Fibroblast of peridontal ligament (primary cell): ENCODE results near the gene TBCB.
"Not testable (repeated sequence)": the region's sequence is repeated elsewhere in the genome, so short reads cannot be mapped to it uniquely, and the experiment has no call there.

Experiments
- DNase-seq: peaks from one replicate; pipeline ENCODE4 v3.0.0-alpha.2; 2010; ENCODE audit errors: extremely low read depth

TBCB gene, protein sequence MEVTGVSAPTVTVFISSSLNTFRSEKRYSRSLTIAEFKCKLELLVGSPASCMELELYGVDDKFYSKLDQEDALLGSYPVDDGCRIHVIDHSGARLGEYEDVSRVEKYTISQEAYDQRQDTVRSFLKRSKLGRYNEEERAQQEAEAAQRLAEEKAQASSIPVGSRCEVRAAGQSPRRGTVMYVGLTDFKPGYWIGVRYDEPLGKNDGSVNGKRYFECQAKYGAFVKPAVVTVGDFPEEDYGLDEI

GRCh38 chr19:36115453-36116343 lies at the start of gene TBCB:
Gene TBCB, plus strand, starts transcription at chr19:36115468. Its CDS starts 93 bp downstream, at chr19:36115561.
- peak; percentile 29 for DNase-seq

- DNase-seq: no peak
Observed at GRCh38 chr19:36067681-36068080, 47.6 kb upstream of the TBCB start.

DNA sequence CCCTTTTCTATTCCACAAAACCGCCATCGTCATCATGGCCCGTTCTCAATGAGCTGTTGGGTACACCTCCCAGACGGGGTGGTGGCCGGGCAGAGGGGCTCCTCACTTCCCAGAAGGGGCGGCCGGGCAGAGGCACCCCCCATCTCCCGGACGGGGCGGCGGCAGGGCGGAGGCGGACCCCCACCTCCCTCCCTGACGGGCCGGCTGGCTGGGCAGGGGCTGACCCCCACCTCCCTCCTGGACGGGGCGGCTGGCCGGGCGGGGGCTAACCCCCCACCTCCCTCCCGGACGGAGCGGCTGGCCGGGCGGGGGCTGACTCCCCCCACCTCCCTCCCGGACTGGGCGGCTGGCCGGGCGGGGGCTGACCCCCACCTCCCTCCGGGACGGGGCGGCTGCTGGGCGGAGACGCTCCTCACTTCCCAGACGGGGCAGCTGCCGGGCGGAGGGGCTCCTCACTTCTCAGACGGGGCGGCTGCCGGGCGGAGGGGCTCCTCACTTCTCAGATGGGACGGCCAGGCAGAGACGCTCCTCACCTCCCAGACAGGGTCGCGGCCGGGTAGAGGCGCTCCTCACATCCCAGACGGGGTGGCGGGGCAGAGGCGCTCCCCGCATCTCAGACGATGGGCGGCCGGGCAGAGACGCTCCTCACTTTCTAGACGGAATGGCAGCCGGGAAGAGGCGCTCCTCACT lies 46.3 kb upstream of the TBCB start:
- not testable (repeated sequence) for DNase-seq

- no peak for DNase-seq
Observed at GRCh38 chr19:36072081-36072480, 43.2 kb upstream of the TBCB start.

DNA sequence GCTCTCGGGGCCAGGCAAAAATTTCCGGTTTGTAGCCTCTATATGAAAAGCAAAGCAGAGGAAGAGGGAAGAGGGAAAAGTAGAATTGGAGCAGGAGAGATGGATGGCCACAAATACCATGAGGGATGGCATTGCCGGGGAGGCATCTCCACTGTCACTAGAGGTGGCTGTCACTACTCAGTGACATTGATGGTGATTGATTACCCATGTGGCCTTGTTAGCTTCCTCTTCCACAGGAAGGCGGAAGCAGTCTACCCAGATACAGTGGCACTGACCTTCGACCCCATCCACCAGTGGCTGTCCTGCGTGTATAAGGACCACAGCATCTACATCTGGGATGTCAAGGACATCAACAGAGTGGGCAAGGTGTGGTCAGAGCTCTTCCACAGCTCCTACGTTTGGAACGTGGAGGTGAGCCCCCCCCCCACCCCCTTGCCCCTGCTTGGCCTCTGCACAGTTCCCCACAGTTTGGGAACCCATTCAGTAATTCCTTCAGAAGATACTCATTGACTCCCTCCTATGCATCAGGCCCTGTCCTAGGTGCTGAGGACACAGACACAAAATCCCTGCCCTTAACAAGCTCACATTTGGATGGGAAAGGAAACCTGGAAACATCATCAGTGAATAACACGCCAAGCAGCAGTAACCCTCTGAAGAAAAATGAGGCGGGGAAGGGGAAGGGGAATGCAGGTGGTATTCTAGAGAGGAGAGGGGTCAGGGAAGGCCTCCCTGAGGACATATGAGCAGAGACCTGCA lies 42.0 kb upstream of the TBCB start:
- no peak for DNase-seq

DNA sequence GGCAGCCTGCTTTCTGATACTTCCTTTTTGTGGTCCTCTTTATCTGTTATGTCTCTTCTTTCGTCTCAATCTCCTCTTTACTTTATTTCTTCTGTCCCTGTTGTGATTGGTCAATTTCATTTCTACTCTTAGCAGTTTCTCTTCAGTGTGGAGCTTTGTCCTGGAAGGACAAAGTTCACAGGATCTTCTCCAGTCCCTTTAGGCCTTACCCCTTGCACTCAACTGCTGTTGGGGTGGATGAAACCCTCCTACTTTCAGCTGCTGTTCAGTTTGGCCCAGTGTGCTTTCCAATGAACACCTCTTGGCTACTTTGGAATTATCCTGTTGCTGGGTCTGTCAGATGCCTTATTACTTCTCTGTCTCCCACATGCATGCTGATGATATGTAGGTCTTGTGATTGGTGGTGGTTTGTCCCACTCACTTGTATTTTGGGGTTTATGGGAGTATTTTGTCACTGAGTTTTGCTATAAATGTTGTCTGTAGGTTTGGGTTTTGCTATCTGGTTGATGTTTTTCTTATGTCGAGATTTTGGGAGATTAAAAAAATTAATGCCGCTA lies 35.8 kb upstream of the TBCB start:
- no peak for DNase-seq

DNA sequence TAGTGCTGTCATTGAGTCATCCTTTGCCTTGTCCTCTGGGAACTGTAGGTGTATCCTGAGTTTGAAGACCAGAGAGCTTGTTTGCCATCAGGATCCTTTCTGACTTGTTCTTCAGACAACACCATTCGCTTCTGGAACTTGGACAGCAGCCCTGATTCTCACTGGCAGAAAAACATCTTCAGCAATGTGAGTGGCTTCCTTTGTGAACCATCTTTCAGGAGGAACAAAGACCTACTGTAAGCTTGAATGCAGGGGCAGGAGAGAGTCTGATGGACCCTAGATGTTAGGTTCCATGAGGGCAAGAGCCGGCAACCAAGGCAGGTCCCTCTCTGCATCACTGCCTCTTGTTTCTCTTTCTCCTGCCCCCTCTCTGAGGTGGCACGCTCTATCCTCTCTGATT lies 33.9 kb upstream of the TBCB start:
- peak; percentile 3 for DNase-seq

- peak; percentile 14 for DNase-seq
Observed at GRCh38 chr19:36081894-36082293, 33.4 kb upstream of the TBCB start.

- DNase-seq: no peak
Observed at GRCh38 chr19:36082916-36083315, 32.4 kb upstream of the TBCB start.

DNA sequence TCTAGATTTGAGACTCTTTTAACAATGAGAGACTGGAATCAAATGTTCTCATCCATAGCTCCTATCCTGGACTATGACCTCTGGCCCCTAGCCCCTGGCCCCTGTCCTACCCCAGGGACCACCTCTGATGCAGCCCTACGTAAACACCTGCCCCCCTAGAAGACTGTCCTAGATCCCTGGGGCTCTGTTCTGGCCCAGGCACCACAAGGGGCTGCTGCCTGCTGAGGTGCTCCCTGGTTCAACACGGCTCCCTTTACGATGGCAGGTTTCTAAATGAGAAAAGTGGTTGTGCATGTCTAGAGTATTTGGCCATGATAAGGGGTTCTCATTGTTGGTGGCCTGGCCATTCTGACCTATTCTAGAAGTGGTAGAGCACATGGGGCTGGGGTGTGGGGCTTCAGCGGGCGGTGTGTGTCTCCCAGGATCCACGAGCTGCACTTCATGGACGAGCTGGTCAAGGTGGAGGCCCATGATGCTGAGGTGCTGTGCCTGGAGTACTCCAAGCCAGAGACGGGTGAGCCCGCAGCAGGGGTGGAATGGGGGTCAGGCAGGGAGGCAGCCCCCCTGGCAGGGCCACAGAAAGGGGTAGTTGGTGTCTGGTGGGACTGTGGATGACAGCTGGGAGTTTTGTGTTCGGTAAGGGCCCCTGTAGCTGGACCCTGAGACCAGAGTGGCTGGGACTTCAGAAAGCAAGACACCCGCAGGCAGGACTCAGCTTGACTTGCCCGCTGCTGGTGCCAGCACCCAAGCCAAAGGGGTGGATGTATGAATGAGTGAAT lies 30.8 kb upstream of the TBCB start:
- no peak for DNase-seq

DNA sequence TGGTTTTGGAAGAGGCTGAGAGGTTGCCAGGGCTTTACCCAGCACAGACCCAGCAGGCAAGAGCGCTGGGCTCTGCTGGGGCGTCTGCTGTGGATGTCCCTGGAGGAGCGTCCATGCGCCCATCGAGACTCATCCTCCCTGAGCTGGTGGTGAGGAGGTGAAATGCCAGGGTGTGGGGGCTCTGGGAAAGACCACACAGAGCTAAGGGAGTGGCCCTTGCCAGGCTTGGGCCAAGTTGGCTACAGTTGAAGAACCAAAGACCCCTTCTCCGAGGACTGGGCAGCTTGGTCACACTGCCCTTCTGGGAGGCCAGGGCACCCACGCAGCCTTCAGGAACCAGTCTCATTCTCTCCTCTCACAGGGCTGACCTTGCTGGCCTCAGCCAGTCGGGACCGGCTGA lies 28.9 kb upstream of the TBCB start:
- DNase-seq: no peak

- no peak for DNase-seq
Observed at GRCh38 chr19:36089847-36090246, 25.4 kb upstream of the TBCB start.

DNA sequence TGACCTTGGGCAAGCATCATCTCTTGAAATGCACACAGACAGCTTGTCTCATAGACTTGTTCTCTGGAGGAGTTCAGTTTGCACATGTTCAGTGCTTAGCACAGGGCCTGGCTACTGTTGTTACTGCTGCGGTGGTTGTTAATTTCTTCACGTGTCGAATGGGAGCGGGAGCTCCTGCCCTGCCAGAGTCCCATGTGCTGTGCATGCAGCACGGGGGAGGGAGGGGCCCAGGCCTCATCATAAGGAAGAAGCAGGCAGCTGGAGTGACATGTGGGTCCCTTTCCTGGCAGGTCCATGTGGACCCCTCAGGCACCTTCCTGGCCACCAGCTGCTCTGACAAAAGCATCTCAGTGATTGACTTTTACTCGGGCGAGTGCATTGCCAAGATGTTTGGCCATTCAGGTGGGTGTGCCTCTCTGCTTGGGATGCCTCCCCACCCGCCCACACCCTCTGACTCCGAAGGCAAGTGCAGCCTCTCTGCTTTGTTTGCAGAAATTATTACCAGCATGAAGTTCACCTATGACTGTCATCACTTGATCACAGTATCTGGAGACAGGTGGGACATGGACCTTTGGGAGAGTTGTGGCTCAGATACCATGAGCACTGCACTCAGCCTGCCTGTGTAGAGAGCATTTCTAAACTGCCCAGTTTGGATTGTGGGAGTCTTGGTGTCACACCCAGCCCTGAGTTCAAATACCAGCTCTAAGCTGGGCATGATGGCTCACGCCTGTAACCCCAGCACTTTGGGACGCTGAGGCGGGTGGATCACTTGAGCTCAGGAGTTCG lies 24.2 kb upstream of the TBCB start:
- no peak for DNase-seq

DNA sequence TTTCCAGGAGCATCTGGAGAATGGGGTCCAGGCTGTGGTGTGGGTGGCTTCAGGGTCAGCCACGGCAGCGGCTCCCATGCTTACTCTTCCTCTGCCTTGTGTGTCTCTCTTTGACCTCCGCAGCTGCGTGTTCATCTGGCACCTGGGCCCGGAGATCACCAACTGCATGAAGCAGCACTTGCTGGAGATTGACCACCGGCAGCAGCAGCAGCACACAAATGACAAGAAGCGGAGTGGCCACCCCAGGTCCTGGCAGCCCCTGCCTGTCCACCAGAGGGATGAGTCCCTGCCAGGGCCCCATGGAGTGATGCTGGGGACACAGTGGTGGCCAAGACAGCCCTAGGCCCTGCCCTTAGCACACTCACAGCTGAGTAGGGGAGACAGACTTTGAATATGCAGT lies 22.7 kb upstream of the TBCB start:
- DNase-seq: no peak

DNA sequence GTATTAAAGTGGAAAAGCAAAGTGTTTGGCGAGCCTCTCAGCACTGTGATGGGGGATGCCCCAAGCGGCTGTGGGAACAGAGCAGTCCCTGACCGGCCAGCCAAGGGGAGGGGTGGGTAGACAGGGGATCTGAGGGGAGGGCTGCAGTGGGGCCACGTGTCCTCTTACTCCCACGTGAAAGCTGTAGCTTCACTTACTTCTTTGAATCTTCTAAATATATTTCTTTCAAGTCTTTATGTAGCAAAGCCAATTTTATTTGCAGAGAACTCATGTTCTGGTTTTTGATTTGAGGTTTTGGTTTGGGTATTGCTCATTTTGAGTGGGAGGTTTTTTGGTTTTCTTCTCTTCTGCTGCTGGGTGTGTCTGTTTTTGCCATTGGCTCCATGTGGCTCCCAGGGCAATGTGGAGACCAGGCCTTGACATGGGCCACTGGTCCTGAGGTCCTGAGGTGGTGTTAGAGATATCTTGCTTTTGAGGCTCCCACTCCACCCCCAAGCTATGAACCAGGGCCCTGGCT lies 22.1 kb upstream of the TBCB start:
- peak; percentile 6 for DNase-seq

DNA sequence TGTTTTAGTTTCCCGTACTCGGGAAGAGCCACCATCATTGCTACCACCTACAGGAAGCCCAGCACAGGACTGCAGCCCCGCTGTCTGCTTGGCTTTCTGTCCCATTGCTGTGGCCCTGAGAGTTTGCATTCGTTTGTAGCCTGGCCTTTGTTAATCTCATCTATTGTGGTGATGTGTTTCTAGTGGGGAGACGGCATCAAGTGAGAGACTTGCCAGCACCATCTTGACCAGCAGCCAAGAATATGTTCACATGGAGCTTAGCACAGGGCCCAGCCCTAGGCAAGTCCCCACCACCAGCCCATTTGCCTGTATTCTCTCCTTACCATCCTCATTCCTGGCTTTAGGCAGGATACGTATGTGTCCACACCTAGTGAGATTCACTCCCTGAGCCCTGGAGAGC lies 21.6 kb upstream of the TBCB start:
- DNase-seq: peak; percentile 11

- no peak for DNase-seq
Observed at GRCh38 chr19:36097036-36097435, 18.2 kb upstream of the TBCB start.

- DNase-seq: no peak
Observed at GRCh38 chr19:36099166-36099785, 16.0 kb upstream of the TBCB start.

GRCh38 chr19:36100476-36100875 lies 14.8 kb upstream of the TBCB start:
- DNase-seq: no peak
